ENCODE results near the gene KCND3.

The KCND3 gene

GRCh38 chr1:111988743-111989453 lies 570 bp downstream of the KCND3 start:
- no peak overlapping the region for H2AFZ ChIP-seq (ENCODE audit: low read length)
- no peaks in the 10 kb centered on the region for H3K9me3 ChIP-seq (ENCODE audit: insufficient read depth, low read depth, low read length)
- H3F3A ChIP-seq (ENCODE audit: low read depth): no peaks in the 10 kb centered on the region
- no peaks in the 10 kb centered on the region for H3K9me2 ChIP-seq (replicated peaks; ENCODE audit: low read depth, low read length)
- H4K20me1 ChIP-seq (ENCODE audit: insufficient read depth, low read length, poor library complexity, severe bottlenecking): no peaks in the 10 kb centered on the region
- no peaks in the 10 kb centered on the region for H3K4me1 ChIP-seq (ENCODE audit: insufficient read depth, low read length, poor library complexity, severe bottlenecking)
- no peak overlapping the region for H3K4me2 ChIP-seq (ENCODE audit: low read depth, low read length, poor library complexity, severe bottlenecking)
- no peaks in the 10 kb centered on the region for H3K79me2 ChIP-seq (ENCODE audit: insufficient read depth, low read length)
- H3K4me3 ChIP-seq (ENCODE audit: low read length, poor library complexity, severe bottlenecking): no peak overlapping the region
- no peaks in the 10 kb centered on the region for H3K27me3 ChIP-seq (ENCODE audit: insufficient read depth, low read length, poor library complexity, severe bottlenecking)
- no peaks in the 10 kb centered on the region for H3K36me3 ChIP-seq (ENCODE audit: insufficient read depth, low read length)
- TF ChIP-seq CTCF (conservative IDR thresholded peaks at IDR 0.05; ENCODE audit: low read length) (no peak), EZH2phosphoT487 (IDR thresholded peaks at IDR 0.05; ENCODE audit: borderline replicate concordance) (no peak)
- no peak overlapping the region for H3K9ac ChIP-seq (ENCODE audit: low read depth, low read length, poor library complexity, severe bottlenecking)

- Histone ChIP-seq H3K4me2 (ENCODE audit: low read depth, low read length, poor library complexity, severe bottlenecking) (no peak overlapping the region), H2AFZ (ENCODE audit: low read length) (no peak overlapping the region), H3K4me1 (ENCODE audit: insufficient read depth, low read length, poor library complexity, severe bottlenecking) (no peaks in the 10 kb centered on the region), H3K9me2 (replicated peaks; ENCODE audit: low read depth, low read length) (no peaks in the 10 kb centered on the region), H3F3A (ENCODE audit: low read depth) (no peaks in the 10 kb centered on the region), H3K9me3 (ENCODE audit: insufficient read depth, low read depth, low read length) (no peaks in the 10 kb centered on the region), H3K79me2 (ENCODE audit: insufficient read depth, low read length) (no peaks in the 10 kb centered on the region), H4K20me1 (ENCODE audit: insufficient read depth, low read length, poor library complexity, severe bottlenecking) (no peaks in the 10 kb centered on the region), H3K9ac (ENCODE audit: low read depth, low read length, poor library complexity, severe bottlenecking) (no peak overlapping the region), H3K27me3 (ENCODE audit: insufficient read depth, low read length, poor library complexity, severe bottlenecking) (no peaks in the 10 kb centered on the region), H3K4me3 (ENCODE audit: low read length, poor library complexity, severe bottlenecking) (no peak overlapping the region), H3K36me3 (ENCODE audit: insufficient read depth, low read length) (no peaks in the 10 kb centered on the region)
- TF ChIP-seq CTCF (conservative IDR thresholded peaks at IDR 0.05; ENCODE audit: low read length) (no peak), EZH2phosphoT487 (IDR thresholded peaks at IDR 0.05; ENCODE audit: borderline replicate concordance) (no peak)
Observed at GRCh38 chr1:111988377-111988742, 1.1 kb downstream of the KCND3 start.

GRCh38 chr1:111987502-111987901 lies 2.0 kb downstream of the KCND3 start:
- Histone ChIP-seq H3K79me2 (ENCODE audit: insufficient read depth, low read length) (no peaks in the 10 kb centered on the region), H3K36me3 (ENCODE audit: insufficient read depth, low read length) (no peaks in the 10 kb centered on the region), H4K20me1 (ENCODE audit: insufficient read depth, low read length, poor library complexity, severe bottlenecking) (no peaks in the 10 kb centered on the region), H3K4me3 (ENCODE audit: low read length, poor library complexity, severe bottlenecking) (no peak overlapping the region), H3F3A (ENCODE audit: low read depth) (no peaks in the 10 kb centered on the region), H3K27me3 (ENCODE audit: insufficient read depth, low read length, poor library complexity, severe bottlenecking) (no peaks in the 10 kb centered on the region), H2AFZ (ENCODE audit: low read length) (no peak overlapping the region), H3K9ac (ENCODE audit: low read depth, low read length, poor library complexity, severe bottlenecking) (no peak overlapping the region), H3K9me2 (replicated peaks; ENCODE audit: low read depth, low read length) (no peaks in the 10 kb centered on the region), H3K4me1 (ENCODE audit: insufficient read depth, low read length, poor library complexity, severe bottlenecking) (no peaks in the 10 kb centered on the region), H3K4me2 (ENCODE audit: low read depth, low read length, poor library complexity, severe bottlenecking) (no peak overlapping the region), H3K9me3 (ENCODE audit: insufficient read depth, low read depth, low read length) (no peaks in the 10 kb centered on the region)
- TF ChIP-seq CTCF (conservative IDR thresholded peaks at IDR 0.05; ENCODE audit: low read length) (no peak), EZH2phosphoT487 (IDR thresholded peaks at IDR 0.05; ENCODE audit: borderline replicate concordance) (no peak)
